ENCODE data around the gene ZNF516. TPM values are rescaled to one million over a fixed set of nuclear protein-coding genes. Genes with fewer than 3 reads are reported as not detected.

ZNF516 gene
- total and polyA plus RNA-seq, 4 donors = 2.5 to 12.2 (median 7.6) TPM

GRCh38 chr18:76319366-76319765, 175.7 kb downstream of the ZNF516 start:
- no peak for DNase-seq (ENCODE audit: low spot score)
- no peaks in the 10 kb centered on the region for H3K36me3 ChIP-seq (ENCODE audit: control insufficient read depth in 4 of 4, insufficient read depth in 3 of 4, low read depth in 1 of 4, low read length in 3 of 4)
- no peak overlapping the region for H3K27ac ChIP-seq (ENCODE audit: low read depth in 1 of 2, low read length in 2 of 2)
- no peaks in the 10 kb centered on the region for H3K9me3 ChIP-seq (ENCODE audit: control insufficient read depth in 4 of 4, low read length in 3 of 4)
- no peaks in the 10 kb centered on the region for H3K27me3 ChIP-seq (ENCODE audit: control insufficient read depth in 4 of 4, insufficient read depth in 4 of 4, low read length in 3 of 4)
- WGBS = 93% methylated on average over 5 of the region's 5 CpGs
- TF ChIP-seq FOXA1 (IDR thresholded peaks at IDR 0.05) (no peak), RXRA (IDR thresholded peaks at IDR 0.05) (no peak), REST (IDR thresholded peaks at IDR 0.05) (no peak), SP1 (IDR thresholded peaks at IDR 0.05) (no peak), TAF1 (conservative IDR thresholded peaks at IDR 0.05) (no peak), YY1 (IDR thresholded peaks at IDR 0.05) (no peak), NR2F2 (IDR thresholded peaks at IDR 0.05) (no peak), GABPA (IDR thresholded peaks at IDR 0.05 in 1 of 2, conservative IDR thresholded peaks at IDR 0.05 in 1 of 2) (no peak), HNF4A (conservative IDR thresholded peaks at IDR 0.05) (no peak), EGR1 (IDR thresholded peaks at IDR 0.05; ENCODE audit: low read depth in 2 of 2) (no peak), RAD21 (IDR thresholded peaks at IDR 0.05) (no peak), MAX (IDR thresholded peaks at IDR 0.05) (no peak), ATF3 (IDR thresholded peaks at IDR 0.05) (no peak), FOXA2 (IDR thresholded peaks at IDR 0.05) (no peak), ZBTB33 (IDR thresholded peaks at IDR 0.05) (no peak), CTCF (IDR thresholded peaks at IDR 0.05; ENCODE audit: low read depth, low read length, missing input control) (no peak)
- no peak overlapping the region for H3K9ac ChIP-seq (ENCODE audit: low read depth in 1 of 2, low read length in 2 of 2)
- no peaks in the 10 kb centered on the region for H3K4me1 ChIP-seq (ENCODE audit: control insufficient read depth in 4 of 4, insufficient read depth in 4 of 4, low read length in 3 of 4)
- no peak overlapping the region for H3K4me3 ChIP-seq (ENCODE audit: low read depth in 1 of 3, low read length in 3 of 3)

- Histone ChIP-seq H3K36me3 (ENCODE audit: control insufficient read depth in 4 of 4, insufficient read depth in 3 of 4, low read depth in 1 of 4, low read length in 3 of 4) (no peaks in the 10 kb centered on the region), H3K4me3 (ENCODE audit: low read depth in 1 of 3, low read length in 3 of 3) (no peak overlapping the region), H3K27ac (ENCODE audit: low read depth in 1 of 2, low read length in 2 of 2) (no peak overlapping the region), H3K27me3 (ENCODE audit: control insufficient read depth in 4 of 4, insufficient read depth in 4 of 4, low read length in 3 of 4) (no peaks in the 10 kb centered on the region), H3K9me3 (ENCODE audit: control insufficient read depth in 4 of 4, low read length in 3 of 4) (no peaks in the 10 kb centered on the region), H3K4me1 (ENCODE audit: control insufficient read depth in 4 of 4, insufficient read depth in 4 of 4, low read length in 3 of 4) (no peaks in the 10 kb centered on the region), H3K9ac (ENCODE audit: low read depth in 1 of 2, low read length in 2 of 2) (no peak overlapping the region)
- no peak for DNase-seq (ENCODE audit: low spot score)
- 36% methylated on average over 5 of the region's 5 CpGs for WGBS
- no peak for TF ChIP-seq RAD21 (IDR thresholded peaks at IDR 0.05)
- TF ChIP-seq RXRA (IDR thresholded peaks at IDR 0.05) = no peak
- TF ChIP-seq JUND (IDR thresholded peaks at IDR 0.05) = no peak
- TF ChIP-seq HNF4G (IDR thresholded peaks at IDR 0.05) = no peak
- TF ChIP-seq TAF1 (conservative IDR thresholded peaks at IDR 0.05) = no peak
- no peak for TF ChIP-seq REST (IDR thresholded peaks at IDR 0.05)
- TF ChIP-seq EGR1 (IDR thresholded peaks at IDR 0.05; ENCODE audit: low read depth in 2 of 2) = no peak
- TF ChIP-seq MAX (IDR thresholded peaks at IDR 0.05) = no peak
- TF ChIP-seq FOXA1 (IDR thresholded peaks at IDR 0.05) = no peak
- no peak for TF ChIP-seq FOXA2 (IDR thresholded peaks at IDR 0.05)
- TF ChIP-seq CTCF (IDR thresholded peaks at IDR 0.05; ENCODE audit: low read depth, low read length, missing input control) = no peak
- TF ChIP-seq HNF4A (conservative IDR thresholded peaks at IDR 0.05) = no peak
Measured at GRCh38 chr18:76318607-76319006, 176.4 kb downstream of the ZNF516 start.

Data from liver (tissue), 9 donors.